ENCODE data around the gene CCDC172. TPM values are rescaled to one million over a fixed set of nuclear protein-coding genes. Genes with fewer than 3 reads are reported as not detected.

Gene CCDC172
- polyA plus RNA-seq, 3 donors: not detected

DNA sequence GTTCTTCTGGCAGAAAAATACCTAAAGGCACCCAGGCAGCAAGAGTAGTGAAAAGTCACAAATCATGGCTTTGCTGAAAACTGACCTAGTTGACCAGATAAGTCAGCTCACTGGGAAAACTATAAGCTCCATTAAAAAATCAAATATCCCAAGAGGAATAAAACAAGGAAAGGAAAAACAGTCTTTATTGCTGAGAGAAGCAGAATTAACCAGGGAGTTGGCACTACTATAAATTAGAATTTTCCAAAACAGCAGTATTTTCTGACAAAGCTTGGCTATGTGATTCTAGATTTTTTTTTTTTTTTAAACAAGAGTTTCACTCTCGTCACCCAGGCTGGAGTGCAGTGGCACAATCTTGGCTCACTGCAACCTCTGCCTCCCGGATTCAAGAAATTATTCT, 12.6 kb downstream of the CCDC172 start:
- DNase-seq: no peak
- TF ChIP-seq, protein P1, sequence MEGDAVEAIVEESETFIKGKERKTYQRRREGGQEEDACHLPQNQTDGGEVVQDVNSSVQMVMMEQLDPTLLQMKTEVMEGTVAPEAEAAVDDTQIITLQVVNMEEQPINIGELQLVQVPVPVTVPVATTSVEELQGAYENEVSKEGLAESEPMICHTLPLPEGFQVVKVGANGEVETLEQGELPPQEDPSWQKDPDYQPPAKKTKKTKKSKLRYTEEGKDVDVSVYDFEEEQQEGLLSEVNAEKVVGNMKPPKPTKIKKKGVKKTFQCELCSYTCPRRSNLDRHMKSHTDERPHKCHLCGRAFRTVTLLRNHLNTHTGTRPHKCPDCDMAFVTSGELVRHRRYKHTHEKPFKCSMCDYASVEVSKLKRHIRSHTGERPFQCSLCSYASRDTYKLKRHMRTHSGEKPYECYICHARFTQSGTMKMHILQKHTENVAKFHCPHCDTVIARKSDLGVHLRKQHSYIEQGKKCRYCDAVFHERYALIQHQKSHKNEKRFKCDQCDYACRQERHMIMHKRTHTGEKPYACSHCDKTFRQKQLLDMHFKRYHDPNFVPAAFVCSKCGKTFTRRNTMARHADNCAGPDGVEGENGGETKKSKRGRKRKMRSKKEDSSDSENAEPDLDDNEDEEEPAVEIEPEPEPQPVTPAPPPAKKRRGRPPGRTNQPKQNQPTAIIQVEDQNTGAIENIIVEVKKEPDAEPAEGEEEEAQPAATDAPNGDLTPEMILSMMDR (IDR thresholded peaks at IDR 0.05): no peak
- Histone ChIP-seq H3K27ac (ENCODE audit: low read depth in 1 of 2, low read length in 2 of 2) (no peak overlapping the region), H3K4me3 (replicated peaks in 1 of 3; ENCODE audit: low read depth in 2 of 3, low read length in 3 of 3) (no peak overlapping the region), H2AFZ (ENCODE audit: insufficient read depth, low read depth, low read length, poor library complexity, severe bottlenecking) (no peak overlapping the region), H3K9ac (ENCODE audit: insufficient read depth, low read length, poor library complexity, severe bottlenecking) (no peak overlapping the region), H4K20me1 (ENCODE audit: insufficient read depth, low read length) (no peaks in the 10 kb centered on the region), H3K9me3 (replicated peaks in 1 of 2; ENCODE audit: control insufficient read depth in 1 of 2, insufficient read depth in 1 of 2, low read length in 2 of 2) (no peaks in the 10 kb centered on the region), H3K27me3 (ENCODE audit: control insufficient read depth in 2 of 2, insufficient read depth in 2 of 2, low read length in 2 of 2) (no peaks in the 10 kb centered on the region), H3K4me1 (ENCODE audit: control insufficient read depth in 1 of 2, insufficient read depth in 2 of 2, low read length in 2 of 2) (no peaks in the 10 kb centered on the region), H3K4me2 (replicated peaks; ENCODE audit: extremely low read depth, low read length, poor library complexity, severe bottlenecking) (no peak overlapping the region), H3K79me2 (ENCODE audit: insufficient read depth, low read length) (no peaks in the 10 kb centered on the region), H3K36me3 (replicated peaks in 1 of 2; ENCODE audit: control insufficient read depth in 1 of 2, insufficient read depth in 2 of 2, low read length in 2 of 2) (no peaks in the 10 kb centered on the region)
- Mint-ChIP-seq H3K36me3 (no peaks in the 10 kb centered on the region), H3K9me3 (no peaks in the 10 kb centered on the region), H3K27ac (no peak overlapping the region), H3K4me1 (no peaks in the 10 kb centered on the region), H3K27me3 (ENCODE audit: low read depth in 3 of 3) (peaks cover 1 to 4% (median 2%) of the 10 kb centered on the region in 3 donors), H3K4me3 (no peak overlapping the region)
- WGBS (ENCODE audit: insufficient coverage): 100% methylated on average over 1 of the region's 2 CpGs
- intact Hi-C loops (cut with micrococcal nuclease): no loop called here

DNA sequence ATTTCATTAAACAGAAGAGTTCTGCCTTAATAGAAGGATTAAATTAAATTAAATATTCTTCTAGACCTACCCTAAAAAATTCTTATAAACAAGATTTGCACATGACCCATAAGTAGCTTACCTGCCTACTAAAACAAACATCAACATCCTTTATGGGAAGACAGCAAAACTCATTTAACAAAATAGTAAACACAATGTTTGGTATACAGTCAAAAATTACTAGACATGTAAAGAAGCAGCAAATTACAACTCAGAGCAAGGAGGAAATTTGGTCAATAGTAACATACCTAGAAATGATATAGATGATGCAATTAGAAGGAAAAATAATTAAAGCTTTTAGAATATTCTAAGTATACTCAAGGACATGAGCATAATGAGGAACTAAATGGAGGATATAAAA, 27.9 kb downstream of the CCDC172 start:
- peaks cover 0 to 5% (median 0%) of the 10 kb centered on the region in 7 donors for H3K9me3 Mint-ChIP-seq
- no peaks in the 10 kb centered on the region for H3K4me1 ChIP-seq (ENCODE audit: control insufficient read depth in 1 of 2, insufficient read depth in 2 of 2, low read length in 2 of 2)
- H3K27me3 ChIP-seq (ENCODE audit: control insufficient read depth in 2 of 2, insufficient read depth in 2 of 2, low read length in 2 of 2): no peaks in the 10 kb centered on the region
- no peak overlapping the region for H2AFZ ChIP-seq (ENCODE audit: insufficient read depth, low read depth, low read length, poor library complexity, severe bottlenecking)
- DNase-seq: no peak
- H3K9me3 ChIP-seq (replicated peaks in 1 of 2; ENCODE audit: control insufficient read depth in 1 of 2, insufficient read depth in 1 of 2, low read length in 2 of 2): no peaks in the 10 kb centered on the region
- H3K79me2 ChIP-seq (ENCODE audit: insufficient read depth, low read length): no peaks in the 10 kb centered on the region
- no peaks in the 10 kb centered on the region for H3K36me3 Mint-ChIP-seq
- TF ChIP-seq, protein P1 (IDR thresholded peaks at IDR 0.05): no peak
- H3K36me3 ChIP-seq (replicated peaks in 1 of 2; ENCODE audit: control insufficient read depth in 1 of 2, insufficient read depth in 2 of 2, low read length in 2 of 2): no peaks in the 10 kb centered on the region
- no peak overlapping the region for H3K4me2 ChIP-seq (replicated peaks; ENCODE audit: extremely low read depth, low read length, poor library complexity, severe bottlenecking)
- no peak overlapping the region for H3K9ac ChIP-seq (ENCODE audit: insufficient read depth, low read length, poor library complexity, severe bottlenecking)
- H3K4me3 ChIP-seq (replicated peaks in 1 of 3; ENCODE audit: low read depth in 2 of 3, low read length in 3 of 3): no peak overlapping the region
- intact Hi-C loops (cut with micrococcal nuclease): no loop called here
- H3K27ac ChIP-seq (ENCODE audit: low read depth in 1 of 2, low read length in 2 of 2): no peak overlapping the region
- H3K27me3 Mint-ChIP-seq (ENCODE audit: low read depth in 3 of 3): peaks cover 0 to 3% (median 0%) of the 10 kb centered on the region in 3 donors
- no peak overlapping the region for H3K27ac Mint-ChIP-seq
- H3K4me3 Mint-ChIP-seq: no peak overlapping the region
- no peaks in the 10 kb centered on the region for H4K20me1 ChIP-seq (ENCODE audit: insufficient read depth, low read length)
- no peaks in the 10 kb centered on the region for H3K4me1 Mint-ChIP-seq

All from CD14-positive monocyte (primary cell).